SK-N-SH (cell line): ENCODE results near the gene KCTD3. TPM values are rescaled to one million over a fixed set of nuclear protein-coding genes. Genes with fewer than 3 reads are reported as not detected.

Experiments used
- CTCF ChIA-PET: fragments of 300-600, 350-600 bp; formaldehyde crosslinking; extraction: SDS; loops from one replicate; lab custom pipeline; 2021; lab: Yijun Ruan, JAX
- POLR2A ChIA-PET: fragments of 350-600 bp; sonication (Branson Sonifier 250); formaldehyde crosslinking; extraction: SDS; loops from one replicate; lab custom pipeline; 2020; ENCODE audit warnings: antibody characterized with exemption, inconsistent platforms; lab: Yijun Ruan, JAX
- DNase-seq: peaks from one replicate; pipeline ENCODE4 v3.0.0; 2012
- H2AFZ ChIP-seq: fragments of 200-600 bp; sonication (generic); 2 replicates; pipeline ENCODE4 v1.8.1; 2016; ENCODE audit warnings: antibody characterized with exemption, mild to moderate bottlenecking, low read depth
- H3F3A ChIP-seq: fragments of 200-600 bp; sonication (generic); replicated peaks from 2 replicates; pipeline ENCODE3; 2016; ENCODE audit warnings: antibody characterized with exemption, mild to moderate bottlenecking; ENCODE audit not compliant: insufficient read depth
- H3K27ac ChIP-seq, 2 experiments: fragments of 200-500 bp in 1 of 2; fragments of 200-600 bp in 1 of 2; sonication (Bioruptor generic) in 1 of 2; sonication (generic), shearing (Covaris generic) in 1 of 2; 2 replicates each; pipeline versions ENCODE4 v1.5.1 to v1.6.1; 2014 to 2016; ENCODE audit warnings: low read depth in 2 of 2, inconsistent platforms in 1 of 2, low read length in 1 of 2, mild to moderate bottlenecking in 1 of 2, mixed read lengths in 1 of 2
- H3K27me3 ChIP-seq: fragments of 200-600 bp; sonication (generic), shearing (Covaris generic); 2 replicates; pipeline ENCODE4 v1.6.1; 2016; ENCODE audit warnings: mixed run types; ENCODE audit not compliant: insufficient read depth
- H3K36me3 ChIP-seq, 2 experiments: fragments of 200-500 bp in 1 of 2; fragments of 200-600 bp in 1 of 2; sonication (Bioruptor generic) in 1 of 2; sonication (generic) in 1 of 2; replicated peaks in 1 of 2; 2 replicates each; pipeline versions ENCODE3 to v1.5.1; 2014 to 2016; ENCODE audit warnings: low read length in 1 of 2, mild to moderate bottlenecking in 1 of 2; ENCODE audit not compliant: insufficient read depth in 2 of 2, control insufficient read depth in 1 of 2
- H3K4me1 ChIP-seq, 2 experiments: fragments of 200-500 bp in 1 of 2; fragments of 200-600 bp in 1 of 2; sonication (Bioruptor generic) in 1 of 2; sonication (generic), shearing (Covaris generic) in 1 of 2; 2 replicates each; pipeline versions ENCODE4 v1.5.1 to v1.6.1; 2014 to 2016; ENCODE audit warnings: low read depth in 1 of 2, low read length in 1 of 2, mixed run types in 1 of 2; ENCODE audit not compliant: insufficient read depth in 2 of 2, control insufficient read depth in 1 of 2
- H3K4me2 ChIP-seq: fragments of 200-600 bp; sonication (generic), shearing (Covaris generic); 2 replicates; pipeline ENCODE4 v1.6.1; 2017; ENCODE audit warnings: mixed run types
- H3K4me3 ChIP-seq, 2 experiments: fragments of 200-500 bp in 1 of 2; fragments of 200-600 bp in 1 of 2; sonication (Bioruptor generic) in 1 of 2; sonication (generic), shearing (Covaris generic) in 1 of 2; 2 replicates each; pipeline versions ENCODE4 v1.5.1 to v1.8.1; 2014 to 2016; ENCODE audit warnings: low read depth in 2 of 2, inconsistent platforms in 1 of 2, low read length in 1 of 2, mild to moderate bottlenecking in 1 of 2, mixed read lengths in 1 of 2, moderate library complexity in 1 of 2
- H3K79me2 ChIP-seq: fragments of 200-600 bp; sonication (generic); 2 replicates; pipeline ENCODE4 v1.8.1; 2017; ENCODE audit warnings: mild to moderate bottlenecking; ENCODE audit not compliant: insufficient read depth
- H3K9ac ChIP-seq: fragments of 200-600 bp; sonication (generic); 2 replicates; pipeline ENCODE4 v1.6.1; 2017; ENCODE audit warnings: mixed run types
- H3K9me2 ChIP-seq: fragments of 200-600 bp; sonication (generic); 2 replicates; pipeline ENCODE4 v1.6.1; 2017; ENCODE audit warnings: mixed run types
- H3K9me3 ChIP-seq: fragments of 200-600 bp; sonication (generic); 2 replicates; pipeline ENCODE4 v1.6.1; 2017; ENCODE audit warnings: mixed run types, mild to moderate bottlenecking, moderate library complexity
- H4K20me1 ChIP-seq: fragments of 200-600 bp; sonication (generic); 2 replicates; pipeline ENCODE4 v1.6.1; 2017; ENCODE audit warnings: mild to moderate bottlenecking, mixed run types; ENCODE audit not compliant: insufficient read depth
- CHD2 ChIP-seq: fragments of 150-350 bp; IDR thresholded peaks from 2 replicates; pipeline ENCODE4 v1.6.1; 2018; ENCODE audit warnings: low read length; ENCODE audit not compliant: partially characterized antibody
- FOXJ3 ChIP-seq: sonication (generic); formaldehyde crosslinking; IDR thresholded peaks from 2 replicates; pipeline ENCODE4 v1.5.1; 2020; ENCODE audit warnings: mild to moderate bottlenecking, missing genetic modification reagents
- GABPA ChIP-seq: IDR thresholded peaks from 2 replicates; pipeline ENCODE4 v1.4.0; 2012; ENCODE audit warnings: low read depth, mild to moderate bottlenecking
- IRF3 ChIP-seq: fragments of 150-350 bp; IDR thresholded peaks from 2 replicates; pipeline ENCODE4 v1.6.1; 2016; ENCODE audit warnings: mild to moderate bottlenecking, low read depth, low read length
- MAX ChIP-seq: IDR thresholded peaks from 2 replicates; pipeline ENCODE4 v1.4.0; 2012; ENCODE audit warnings: low read depth
- MXI1 ChIP-seq: IDR thresholded peaks from 2 replicates; pipeline ENCODE4 v1.6.1; 2012; ENCODE audit warnings: mild to moderate bottlenecking, low read depth, low read length, improper control_type of control experiment
- RFX5 ChIP-seq: IDR thresholded peaks from 2 replicates; pipeline ENCODE4 v1.6.1; 2012; ENCODE audit warnings: mild to moderate bottlenecking, improper control_type of control experiment, low read length
- SIN3A ChIP-seq: IDR thresholded peaks from 2 replicates; pipeline ENCODE4 v1.6.1; 2012; ENCODE audit warnings: low read depth, mild to moderate bottlenecking, low read length, moderate library complexity, borderline replicate concordance
- ZBTB33 ChIP-seq: IDR thresholded peaks from 2 replicates; pipeline ENCODE4 v1.4.0; 2012; ENCODE audit warnings: low read depth, borderline replicate concordance
- WGBS: methylation state at CpG from one replicate; pipeline ENCODE4 v1.1.6; 2017; ENCODE audit warnings: low lambda C conversion rate; 5-methylcytosine and 5-hydroxymethylcytosine counted together
- polyA plus RNA-seq, 3 experiments: library from polyadenylated mRNA; depleted of rRNA; stranded (reverse); fragments of >200 nt; gene quantifications; 2 replicates each; pipeline ENCODE4 v1.2.3, GENCODE V29; 2012
- TF ChIP-seq, protein P1 (sequence below): fragments of 150-350 bp; IDR thresholded peaks from 2 replicates; pipeline ENCODE4 v1.6.1; 2017; ENCODE audit warnings: antibody characterized with exemption, low read length, low read depth, borderline replicate concordance
- TF ChIP-seq, protein P2 (sequence below): IDR thresholded peaks from 2 replicates; pipeline ENCODE4 v1.6.1; 2012; ENCODE audit warnings: mild to moderate bottlenecking, low read depth, low read length, moderate library complexity

KCTD3 gene
- polyA plus RNA-seq, 1 of the 3 experiments (the other 2 are of a cell fraction): 34.8 TPM

DNA sequence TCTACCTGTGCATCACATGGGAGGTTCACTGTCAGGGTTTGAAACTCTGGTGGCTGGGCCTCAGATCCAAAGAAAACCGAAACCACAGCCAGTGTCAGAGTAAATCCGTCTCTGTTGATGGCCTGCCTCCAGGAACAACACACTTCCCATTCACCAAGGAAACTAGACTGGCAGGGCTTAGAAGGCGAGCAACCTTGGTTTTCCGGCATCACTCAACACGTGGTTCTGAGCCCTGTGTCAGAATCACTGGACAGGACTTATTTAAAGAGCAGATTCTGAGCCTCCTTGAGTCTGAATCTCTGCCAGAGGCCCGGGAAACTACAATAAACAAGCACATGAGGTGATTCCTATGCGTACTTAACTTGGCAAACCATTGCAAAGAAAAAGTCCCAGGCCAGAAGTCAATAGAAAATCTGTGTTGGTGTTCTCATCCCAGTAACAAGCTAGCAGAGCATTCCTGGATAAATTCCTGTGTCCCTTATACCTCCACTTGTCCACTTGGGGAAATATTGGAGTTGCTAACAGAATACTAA, 70.0 kb downstream of the KCTD3 start (continued):
- no peak for TF ChIP-seq ZBTB33
- TF ChIP-seq GABPA: no peak
- TF ChIP-seq IRF3: no peak
- TF ChIP-seq, protein P1, sequence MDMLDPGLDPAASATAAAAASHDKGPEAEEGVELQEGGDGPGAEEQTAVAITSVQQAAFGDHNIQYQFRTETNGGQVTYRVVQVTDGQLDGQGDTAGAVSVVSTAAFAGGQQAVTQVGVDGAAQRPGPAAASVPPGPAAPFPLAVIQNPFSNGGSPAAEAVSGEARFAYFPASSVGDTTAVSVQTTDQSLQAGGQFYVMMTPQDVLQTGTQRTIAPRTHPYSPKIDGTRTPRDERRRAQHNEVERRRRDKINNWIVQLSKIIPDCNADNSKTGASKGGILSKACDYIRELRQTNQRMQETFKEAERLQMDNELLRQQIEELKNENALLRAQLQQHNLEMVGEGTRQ: no peak

DNA sequence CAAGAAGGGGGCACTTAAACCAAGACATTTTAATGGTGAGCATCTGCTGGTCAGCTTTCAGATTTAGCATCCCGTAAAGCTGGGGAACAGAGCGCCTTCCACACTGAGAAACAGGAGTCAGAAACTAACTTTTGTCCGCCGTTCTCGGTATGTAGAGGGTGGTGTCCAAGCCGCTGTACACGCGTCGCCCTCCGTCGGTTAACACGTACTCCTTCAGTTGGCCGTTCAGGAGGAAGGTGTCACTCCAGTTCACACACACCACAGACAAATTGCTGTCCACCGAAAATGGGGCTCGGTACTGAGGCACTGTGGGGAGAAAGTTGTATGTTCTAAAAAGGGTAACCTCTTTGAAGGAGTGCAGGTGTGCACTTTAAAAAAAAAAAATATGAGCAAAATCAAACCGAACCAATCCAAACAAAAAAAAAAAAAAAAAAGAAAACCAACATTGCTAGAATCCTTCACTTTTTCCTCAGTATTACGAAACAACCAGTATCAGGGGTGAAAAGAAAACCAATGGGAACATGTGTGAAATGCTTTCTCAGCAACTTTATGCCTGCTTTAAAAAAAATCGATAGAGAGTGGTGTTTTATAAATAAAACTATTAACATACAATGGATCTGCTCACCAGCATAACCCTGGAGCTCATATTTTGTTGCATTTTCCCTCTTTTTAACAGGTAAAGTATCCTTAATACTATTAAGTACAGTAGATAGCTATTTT, 73.5 kb downstream of the KCTD3 start:
- H3F3A ChIP-seq: no peaks in the 10 kb centered on the region
- H3K9me3 ChIP-seq: no peaks in the 10 kb centered on the region
- no peak for DNase-seq
- no peaks in the 10 kb centered on the region; a peak in 2 of 4 replicates for H3K4me1 ChIP-seq
- H3K27ac ChIP-seq: no peak overlapping the region
- ChIA-PET CTCF (no interaction called here), POLR2A (no interaction called here)
- H3K4me2 ChIP-seq: no peak overlapping the region
- WGBS: 77% methylated on average over 18 of the region's 18 CpGs
- TF ChIP-seq, protein P2, sequence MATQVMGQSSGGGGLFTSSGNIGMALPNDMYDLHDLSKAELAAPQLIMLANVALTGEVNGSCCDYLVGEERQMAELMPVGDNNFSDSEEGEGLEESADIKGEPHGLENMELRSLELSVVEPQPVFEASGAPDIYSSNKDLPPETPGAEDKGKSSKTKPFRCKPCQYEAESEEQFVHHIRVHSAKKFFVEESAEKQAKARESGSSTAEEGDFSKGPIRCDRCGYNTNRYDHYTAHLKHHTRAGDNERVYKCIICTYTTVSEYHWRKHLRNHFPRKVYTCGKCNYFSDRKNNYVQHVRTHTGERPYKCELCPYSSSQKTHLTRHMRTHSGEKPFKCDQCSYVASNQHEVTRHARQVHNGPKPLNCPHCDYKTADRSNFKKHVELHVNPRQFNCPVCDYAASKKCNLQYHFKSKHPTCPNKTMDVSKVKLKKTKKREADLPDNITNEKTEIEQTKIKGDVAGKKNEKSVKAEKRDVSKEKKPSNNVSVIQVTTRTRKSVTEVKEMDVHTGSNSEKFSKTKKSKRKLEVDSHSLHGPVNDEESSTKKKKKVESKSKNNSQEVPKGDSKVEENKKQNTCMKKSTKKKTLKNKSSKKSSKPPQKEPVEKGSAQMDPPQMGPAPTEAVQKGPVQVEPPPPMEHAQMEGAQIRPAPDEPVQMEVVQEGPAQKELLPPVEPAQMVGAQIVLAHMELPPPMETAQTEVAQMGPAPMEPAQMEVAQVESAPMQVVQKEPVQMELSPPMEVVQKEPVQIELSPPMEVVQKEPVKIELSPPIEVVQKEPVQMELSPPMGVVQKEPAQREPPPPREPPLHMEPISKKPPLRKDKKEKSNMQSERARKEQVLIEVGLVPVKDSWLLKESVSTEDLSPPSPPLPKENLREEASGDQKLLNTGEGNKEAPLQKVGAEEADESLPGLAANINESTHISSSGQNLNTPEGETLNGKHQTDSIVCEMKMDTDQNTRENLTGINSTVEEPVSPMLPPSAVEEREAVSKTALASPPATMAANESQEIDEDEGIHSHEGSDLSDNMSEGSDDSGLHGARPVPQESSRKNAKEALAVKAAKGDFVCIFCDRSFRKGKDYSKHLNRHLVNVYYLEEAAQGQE: no peak
- no peak for TF ChIP-seq FOXJ3 (CRISPR knock-in tag)
- no peak for TF ChIP-seq RFX5
- no peak for TF ChIP-seq MXI1
- TF ChIP-seq CHD2: no peak
- TF ChIP-seq SIN3A: no peak
- TF ChIP-seq, protein P1: no peak
- TF ChIP-seq IRF3: no peak
- no peak for TF ChIP-seq MAX
- no peak overlapping the region for H3K4me3 ChIP-seq
- H3K9ac ChIP-seq: no peak overlapping the region
- H2AFZ ChIP-seq: no peak overlapping the region
- no peaks in the 10 kb centered on the region for H3K9me2 ChIP-seq
- H3K36me3 ChIP-seq: no peaks in the 10 kb centered on the region
- no peaks in the 10 kb centered on the region for H3K79me2 ChIP-seq
- H3K27me3 ChIP-seq: no peaks in the 10 kb centered on the region
- no peaks in the 10 kb centered on the region for H4K20me1 ChIP-seq
